ENCODE results near the gene CDHR2. TPM values are rescaled to one million over a fixed set of nuclear protein-coding genes. Genes with fewer than 3 reads are reported as not detected.

The CDHR2 gene
- total RNA-seq (ENCODE audit: low replicate concordance), result 1.1 TPM in 1 of 2 replicates, not detected in the other

DNA sequence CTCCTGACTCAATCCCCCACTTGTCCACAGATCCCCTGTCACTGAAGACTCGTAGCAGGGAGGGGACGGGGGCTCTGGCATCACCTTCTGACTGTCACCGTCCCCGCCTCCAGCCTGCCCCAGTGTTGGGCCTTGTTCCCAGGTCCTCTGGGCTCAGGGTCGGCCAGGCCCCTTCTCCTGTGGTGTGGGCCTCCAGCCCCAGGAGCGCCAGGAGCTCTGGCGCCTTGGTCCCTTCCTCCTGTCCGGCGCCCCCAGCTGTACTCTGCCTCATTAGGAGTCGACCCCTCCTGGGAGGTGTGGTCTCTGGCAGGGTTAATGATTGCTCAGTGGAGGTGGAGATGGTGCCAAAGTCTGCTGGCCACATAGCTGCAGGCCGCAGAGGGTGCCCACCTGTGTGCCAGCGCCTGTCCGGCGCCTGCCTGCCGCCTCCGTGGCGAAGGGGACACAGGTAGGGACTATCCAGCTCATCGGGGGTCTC, at the start of gene CDHR2:
Gene CDHR2 (plus strand): TSS at position 376 of the 478 bp plus-strand sequence. CDS start 16,011 bp downstream, outside the sequence.

GRCh38 chr5:176536902-176537553, 12.1 kb upstream of the CDHR2 start, which contains the start of gene RNF44:
TSS of gene RNF44 (minus strand) at chr5:176537402. CDS start at chr5:176532472, 4,930 bp downstream.

DNA sequence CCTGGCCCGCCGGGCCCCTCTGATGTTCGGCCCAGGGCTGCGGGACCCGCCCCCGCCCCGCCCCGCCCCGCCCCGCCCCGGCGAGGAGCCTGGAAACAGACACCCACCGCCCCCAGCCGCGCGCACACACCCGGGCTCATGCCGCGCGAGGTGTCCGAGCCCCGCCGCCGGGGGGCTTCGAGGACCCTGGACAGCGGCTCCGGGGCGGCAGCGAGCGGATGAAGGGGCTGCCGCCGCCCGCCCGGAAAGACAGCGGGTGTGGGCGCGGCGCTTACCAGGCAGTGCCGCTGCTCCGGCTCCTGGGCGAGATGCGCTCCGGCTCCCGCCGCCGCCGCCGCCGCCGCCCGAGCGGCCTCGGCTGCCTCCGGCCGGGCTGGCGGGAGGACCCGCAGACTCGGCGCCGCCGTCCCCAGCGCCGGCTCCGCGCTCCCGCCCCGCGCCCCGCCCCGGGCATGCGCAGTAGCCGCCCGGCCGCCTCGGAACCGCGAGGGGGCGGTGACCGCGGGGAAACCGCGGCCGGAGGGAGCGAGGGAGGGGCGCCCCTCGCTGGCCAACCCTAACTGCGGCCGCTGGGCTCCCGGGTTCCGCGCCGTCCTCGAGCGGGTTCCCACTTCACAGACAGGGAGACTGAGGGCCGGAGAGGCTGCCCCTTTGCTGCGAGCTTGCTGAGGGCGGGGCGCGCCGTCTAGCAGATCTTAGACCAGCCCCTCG, 60.7 kb downstream of the CDHR2 start, which contains the start of gene GPRIN1:
Gene GPRIN1 (minus strand): TSS at position 433 of the 711 bp plus-strand sequence. CDS start 10,322 bp downstream, outside the sequence.

GRCh38 chr5:176629853-176630680, 80.9 kb downstream of the CDHR2 start, which contains the start of the genes EIF4E1B and SNCB:
TSS of gene EIF4E1B (plus strand) at chr5:176630675. CDS start at chr5:176642788, 12,113 bp downstream.
TSS of gene SNCB (minus strand) at chr5:176630534. CDS start at chr5:176629654, 880 bp downstream.

Other genes starting within 250 kb of the CDHR2 start
- gene KIAA1191, start 187.6 kb upstream of the CDHR2 start, total RNA-seq (ENCODE audit: low replicate concordance), result 52.3 and 69.7 TPM in 2 replicates
- 7.3 and 11.9 TPM in 2 replicates for gene ARL10, start 183.9 kb upstream of the CDHR2 start, total RNA-seq (ENCODE audit: low replicate concordance)
- gene NOP16, start 160.7 kb upstream of the CDHR2 start, total RNA-seq (ENCODE audit: low replicate concordance), result 11.8 and 22.0 TPM in 2 replicates
- gene HIGD2A, start 160.6 kb upstream of the CDHR2 start, total RNA-seq (ENCODE audit: low replicate concordance), result 13.7 and 34.4 TPM in 2 replicates
- gene CLTB, start 132.8 kb upstream of the CDHR2 start, total RNA-seq (ENCODE audit: low replicate concordance), result 88.0 and 137 TPM in 2 replicates
- 27.1 and 32.0 TPM in 2 replicates for gene FAF2, start 101.0 kb upstream of the CDHR2 start, total RNA-seq (ENCODE audit: low replicate concordance)
- gene RNF44, start 11.9 kb upstream of the CDHR2 start, total RNA-seq (ENCODE audit: low replicate concordance), result 1.3 and 2.1 TPM in 2 replicates
- gene GPRIN1, start 60.8 kb downstream of the CDHR2 start, total RNA-seq (ENCODE audit: low replicate concordance), result 0.70 and 0.83 TPM in 2 replicates
- gene SNCB, start 81.2 kb downstream of the CDHR2 start, total RNA-seq (ENCODE audit: low replicate concordance), result 0.12 TPM in 1 of 2 replicates, not detected in the other
- gene EIF4E1B, start 81.3 kb downstream of the CDHR2 start, total RNA-seq (ENCODE audit: low replicate concordance), result not detected in 2 replicates
- 24.7 and 31.8 TPM in 2 replicates for gene TSPAN17, start 98.1 kb downstream of the CDHR2 start, total RNA-seq (ENCODE audit: low replicate concordance)